Measurements from ENCODE around the gene IQSEC1.

The IQSEC1 gene

GRCh38 chr3:13051066-13051465 lies 22.2 kb downstream of the IQSEC1 start:
- no peaks in the 10 kb centered on the region for H3K4me1 ChIP-seq (ENCODE audit: control insufficient read depth, insufficient read depth, low read length)
- DNase-seq (ENCODE audit: low read depth), result no peak
- H3K4me3 ChIP-seq (ENCODE audit: low read length), result no peak overlapping the region
- H3K9ac ChIP-seq (ENCODE audit: low read length), result no peak overlapping the region
- H3K36me3 ChIP-seq (ENCODE audit: control insufficient read depth, insufficient read depth, low read length, severe bottlenecking), result no peaks in the 10 kb centered on the region
- H3K27me3 ChIP-seq (replicated peaks; ENCODE audit: control insufficient read depth, insufficient read depth, low read length), result peaks cover 53% of the 10 kb centered on the region
- H3K9me3 ChIP-seq (ENCODE audit: control insufficient read depth, low read length), result no peaks in the 10 kb centered on the region

GRCh38 chr3:13050446-13050845 lies 22.8 kb downstream of the IQSEC1 start:
- Histone ChIP-seq H3K9ac (ENCODE audit: low read length) (no peak overlapping the region), H3K27me3 (replicated peaks; ENCODE audit: control insufficient read depth, insufficient read depth, low read length) (peaks cover 53% of the 10 kb centered on the region), H3K9me3 (ENCODE audit: control insufficient read depth, low read length) (no peaks in the 10 kb centered on the region), H3K4me3 (ENCODE audit: low read length) (no peak overlapping the region), H3K4me1 (ENCODE audit: control insufficient read depth, insufficient read depth, low read length) (no peaks in the 10 kb centered on the region), H3K36me3 (ENCODE audit: control insufficient read depth, insufficient read depth, low read length, severe bottlenecking) (no peaks in the 10 kb centered on the region)
- DNase-seq (ENCODE audit: low read depth), result no peak

DNA sequence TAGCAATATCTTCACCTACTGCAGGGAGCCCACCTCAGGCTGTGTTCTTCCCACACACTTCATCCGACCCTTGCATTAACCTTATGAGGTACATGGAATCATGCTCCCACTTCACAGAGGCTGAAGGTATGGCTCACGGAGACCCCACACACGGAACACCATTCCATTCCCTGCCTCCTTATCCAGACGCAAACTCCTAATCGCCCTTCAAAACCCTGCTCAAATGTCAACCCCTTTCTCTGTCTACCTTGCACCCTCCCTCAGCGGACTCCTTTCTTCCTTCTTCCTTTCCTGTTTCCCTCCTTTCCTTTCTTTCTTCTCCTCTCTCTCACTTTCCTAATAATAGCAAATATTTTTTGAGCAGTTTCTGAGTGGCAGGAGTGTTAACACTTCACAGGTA lies 23.8 kb downstream of the IQSEC1 start:
- no peaks in the 10 kb centered on the region for H3K9me3 ChIP-seq (ENCODE audit: control insufficient read depth, low read length)
- H3K27me3 ChIP-seq (replicated peaks; ENCODE audit: control insufficient read depth, insufficient read depth, low read length), result peaks cover 53% of the 10 kb centered on the region
- H3K4me3 ChIP-seq (ENCODE audit: low read length), result no peak overlapping the region
- DNase-seq (ENCODE audit: low read depth), result no peak
- no peaks in the 10 kb centered on the region for H3K36me3 ChIP-seq (ENCODE audit: control insufficient read depth, insufficient read depth, low read length, severe bottlenecking)
- no peaks in the 10 kb centered on the region for H3K4me1 ChIP-seq (ENCODE audit: control insufficient read depth, insufficient read depth, low read length)
- H3K9ac ChIP-seq (ENCODE audit: low read length), result no peak overlapping the region

GRCh38 chr3:13047296-13048165 lies 25.7 kb downstream of the IQSEC1 start:
- no peak for DNase-seq (ENCODE audit: low read depth)
- Histone ChIP-seq H3K9ac (ENCODE audit: low read length) (no peak overlapping the region), H3K9me3 (ENCODE audit: control insufficient read depth, low read length) (no peaks in the 10 kb centered on the region), H3K4me3 (ENCODE audit: low read length) (no peak overlapping the region), H3K36me3 (ENCODE audit: control insufficient read depth, insufficient read depth, low read length, severe bottlenecking) (no peaks in the 10 kb centered on the region), H3K27me3 (replicated peaks; ENCODE audit: control insufficient read depth, insufficient read depth, low read length) (peaks cover 55% of the 10 kb centered on the region), H3K4me1 (ENCODE audit: control insufficient read depth, insufficient read depth, low read length) (no peaks in the 10 kb centered on the region)

GRCh38 chr3:13046569-13047274 lies 26.5 kb downstream of the IQSEC1 start:
- no peaks in the 10 kb centered on the region for H3K4me1 ChIP-seq (ENCODE audit: control insufficient read depth, insufficient read depth, low read length)
- no peak for DNase-seq (ENCODE audit: low read depth)

GRCh38 chr3:13045904-13046568 lies 27.2 kb downstream of the IQSEC1 start:
- no peak for DNase-seq (ENCODE audit: low read depth)
- H3K4me3 ChIP-seq (ENCODE audit: low read length), result no peak overlapping the region
- H3K9ac ChIP-seq (ENCODE audit: low read length), result no peak overlapping the region
- peaks cover 54% of the 10 kb centered on the region for H3K27me3 ChIP-seq (replicated peaks; ENCODE audit: control insufficient read depth, insufficient read depth, low read length)
- no peaks in the 10 kb centered on the region for H3K36me3 ChIP-seq (ENCODE audit: control insufficient read depth, insufficient read depth, low read length, severe bottlenecking)
- H3K9me3 ChIP-seq (ENCODE audit: control insufficient read depth, low read length), result no peaks in the 10 kb centered on the region
- H3K4me1 ChIP-seq (ENCODE audit: control insufficient read depth, insufficient read depth, low read length), result no peaks in the 10 kb centered on the region

More at GRCh38 chr3:13046569-13047274, 26.5 kb downstream of the IQSEC1 start:
- no peaks in the 10 kb centered on the region for H3K36me3 ChIP-seq (ENCODE audit: control insufficient read depth, insufficient read depth, low read length, severe bottlenecking)
- H3K9ac ChIP-seq (ENCODE audit: low read length), result no peak overlapping the region
- no peaks in the 10 kb centered on the region for H3K9me3 ChIP-seq (ENCODE audit: control insufficient read depth, low read length)
- H3K4me3 ChIP-seq (ENCODE audit: low read length), result no peak overlapping the region
- peaks cover 53% of the 10 kb centered on the region for H3K27me3 ChIP-seq (replicated peaks; ENCODE audit: control insufficient read depth, insufficient read depth, low read length)

GRCh38 chr3:13045241-13045903 lies 27.9 kb downstream of the IQSEC1 start:
- Histone ChIP-seq H3K9ac (ENCODE audit: low read length) (no peak overlapping the region), H3K4me3 (ENCODE audit: low read length) (no peak overlapping the region), H3K9me3 (ENCODE audit: control insufficient read depth, low read length) (no peaks in the 10 kb centered on the region), H3K27me3 (replicated peaks; ENCODE audit: control insufficient read depth, insufficient read depth, low read length) (peaks cover 54% of the 10 kb centered on the region), H3K36me3 (ENCODE audit: control insufficient read depth, insufficient read depth, low read length, severe bottlenecking) (no peaks in the 10 kb centered on the region), H3K4me1 (ENCODE audit: control insufficient read depth, insufficient read depth, low read length) (no peaks in the 10 kb centered on the region)
- no peak for DNase-seq (ENCODE audit: low read depth)

GRCh38 chr3:13044496-13045240 lies 28.6 kb downstream of the IQSEC1 start:
- Histone ChIP-seq H3K4me1 (ENCODE audit: control insufficient read depth, insufficient read depth, low read length) (no peaks in the 10 kb centered on the region), H3K4me3 (ENCODE audit: low read length) (no peak overlapping the region), H3K9ac (ENCODE audit: low read length) (no peak overlapping the region), H3K27me3 (replicated peaks; ENCODE audit: control insufficient read depth, insufficient read depth, low read length) (peaks cover 58% of the 10 kb centered on the region), H3K36me3 (ENCODE audit: control insufficient read depth, insufficient read depth, low read length, severe bottlenecking) (no peaks in the 10 kb centered on the region), H3K9me3 (ENCODE audit: control insufficient read depth, low read length) (no peaks in the 10 kb centered on the region)
- DNase-seq (ENCODE audit: low read depth), result no peak

DNA sequence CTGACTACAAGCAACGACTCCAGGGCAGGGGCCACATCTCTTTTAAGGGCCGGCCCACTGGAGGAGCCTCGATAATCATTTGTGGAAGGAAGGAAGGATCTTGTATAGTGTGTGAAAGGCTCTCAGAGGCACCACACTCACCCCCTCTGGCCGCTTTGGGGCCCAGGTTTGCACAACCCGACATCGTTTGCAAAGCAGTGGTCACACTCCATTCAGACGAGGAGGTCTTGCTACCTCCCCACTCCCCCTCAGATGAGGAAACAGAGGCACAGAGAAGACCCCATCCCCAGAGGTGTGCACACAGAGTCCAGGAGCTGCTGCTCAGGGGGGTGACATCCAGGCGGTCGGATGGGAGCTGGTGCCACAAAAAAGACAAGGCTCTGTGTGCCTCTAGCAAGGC lies 29.6 kb downstream of the IQSEC1 start:
- no peaks in the 10 kb centered on the region for H3K4me1 ChIP-seq (ENCODE audit: control insufficient read depth, insufficient read depth, low read length)
- no peak overlapping the region for H3K4me3 ChIP-seq (ENCODE audit: low read length)
- no peaks in the 10 kb centered on the region for H3K9me3 ChIP-seq (ENCODE audit: control insufficient read depth, low read length)
- H3K9ac ChIP-seq (ENCODE audit: low read length), result no peak overlapping the region
- H3K27me3 ChIP-seq (replicated peaks; ENCODE audit: control insufficient read depth, insufficient read depth, low read length), result peaks cover 63% of the 10 kb centered on the region
- no peak for DNase-seq (ENCODE audit: low read depth)
- H3K36me3 ChIP-seq (ENCODE audit: control insufficient read depth, insufficient read depth, low read length, severe bottlenecking), result no peaks in the 10 kb centered on the region

DNA sequence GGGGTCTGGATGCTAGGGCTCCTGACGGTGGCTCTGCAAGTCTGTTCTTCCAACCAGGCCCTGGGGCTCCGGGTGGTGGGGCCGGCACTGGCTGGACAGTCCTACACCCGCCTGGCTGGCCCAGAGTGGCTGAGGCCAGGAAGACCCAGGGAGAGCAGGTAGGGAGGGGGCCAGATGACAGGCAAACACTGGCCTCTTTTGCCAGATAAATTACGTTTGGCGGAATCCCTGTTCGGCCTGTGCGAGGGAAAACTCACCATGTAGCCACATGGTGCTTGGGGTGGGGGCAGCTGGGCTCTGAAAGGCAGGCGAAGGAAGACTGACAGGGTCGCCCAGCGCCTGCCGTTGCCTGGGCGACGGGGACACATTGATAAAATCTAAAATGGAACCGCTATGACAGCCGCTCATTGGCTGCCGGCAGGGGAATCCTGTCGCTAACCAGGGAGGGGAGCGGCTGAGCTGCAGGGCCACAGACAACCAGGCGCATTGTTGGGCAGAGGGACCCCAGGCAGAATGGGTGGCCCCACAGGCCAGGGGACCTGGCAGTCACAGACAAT lies 30.4 kb downstream of the IQSEC1 start:
- Histone ChIP-seq H3K27me3 (replicated peaks; ENCODE audit: control insufficient read depth, insufficient read depth, low read length) (peaks cover 59% of the 10 kb centered on the region), H3K4me1 (ENCODE audit: control insufficient read depth, insufficient read depth, low read length) (no peaks in the 10 kb centered on the region), H3K9me3 (ENCODE audit: control insufficient read depth, low read length) (no peaks in the 10 kb centered on the region), H3K36me3 (ENCODE audit: control insufficient read depth, insufficient read depth, low read length, severe bottlenecking) (no peaks in the 10 kb centered on the region), H3K4me3 (ENCODE audit: low read length) (no peak overlapping the region), H3K9ac (ENCODE audit: low read length) (no peak overlapping the region)
- no peak for DNase-seq (ENCODE audit: low read depth)
